NCI-H82 treated with DMSO at 0.1 percent for 48 hours (cell line): ENCODE results near the gene ARPC1B.

Experiments used
- DNase-seq: peaks from one replicate; lab custom pipeline; 2025; ENCODE audit not compliant: unreplicated experiment; lab: John Stamatoyannopoulos, UW

ARPC1B gene

GRCh38 chr7:99440195-99440594 lies 65.7 kb downstream of the ARPC1B start:
- DNase-seq = no peak
